ENCODE results near the gene SGPP1.
"Not testable (repeated sequence)": the region's sequence is repeated elsewhere in the genome, so short reads cannot be mapped to it uniquely, and the experiment has no call there.

The SGPP1 gene

GRCh38 chr14:63671987-63672386, 55.9 kb downstream of the SGPP1 start:
- no peak for TF ChIP-seq CTCF (IDR thresholded peaks at IDR 0.05; ENCODE audit: low read depth, low read length, missing control alignments)
- no peak overlapping the region for H3K4me3 ChIP-seq (ENCODE audit: low read depth, low read length)
- in situ Hi-C loops (cut with HindIII; ENCODE audit: low sequenced_read_pairs), result no loop called here
- no peak for DNase-seq (ENCODE audit: low read depth)

GRCh38 chr14:63670692-63671091, 57.2 kb downstream of the SGPP1 start:
- in situ Hi-C loops (cut with HindIII; ENCODE audit: low sequenced_read_pairs), result no loop called here
- no peak for TF ChIP-seq CTCF (IDR thresholded peaks at IDR 0.05; ENCODE audit: low read depth, low read length, missing control alignments)
- H3K4me3 ChIP-seq (ENCODE audit: low read depth, low read length), result no peak overlapping the region
- no peak for DNase-seq (ENCODE audit: low read depth)

- H3K4me3 ChIP-seq (ENCODE audit: low read depth, low read length), result no peak overlapping the region
- in situ Hi-C loops (cut with HindIII; ENCODE audit: low sequenced_read_pairs), result no loop called here
- no peak for TF ChIP-seq CTCF (IDR thresholded peaks at IDR 0.05; ENCODE audit: low read depth, low read length, missing control alignments)
- DNase-seq (ENCODE audit: low read depth), result no peak
These were observed 61.5 kb downstream of the SGPP1 start for GRCh38 chr14:63666335-63666734.

GRCh38 chr14:63663428-63664341, 64.2 kb downstream of the SGPP1 start:
- no peak for DNase-seq (ENCODE audit: low read depth)
- TF ChIP-seq CTCF (IDR thresholded peaks at IDR 0.05; ENCODE audit: low read depth, low read length, missing control alignments), result no peak
- in situ Hi-C loops (cut with HindIII; ENCODE audit: low sequenced_read_pairs), result no loop called here

GRCh38 chr14:63662776-63663175, 65.1 kb downstream of the SGPP1 start:
- H3K4me3 ChIP-seq (ENCODE audit: low read depth, low read length), result no peak overlapping the region
- no peak for DNase-seq (ENCODE audit: low read depth)
- in situ Hi-C loops (cut with HindIII; ENCODE audit: low sequenced_read_pairs), result no loop called here
- no peak for TF ChIP-seq CTCF (IDR thresholded peaks at IDR 0.05; ENCODE audit: low read depth, low read length, missing control alignments)

More at GRCh38 chr14:63663428-63664341, 64.2 kb downstream of the SGPP1 start:
- no peak overlapping the region for H3K4me3 ChIP-seq (ENCODE audit: low read depth, low read length)

- H3K4me3 ChIP-seq (ENCODE audit: low read depth, low read length); in situ Hi-C loops (cut with HindIII; ENCODE audit: low sequenced_read_pairs); DNase-seq (ENCODE audit: low read depth): not testable (repeated sequence)
These were observed 66.0 kb downstream of the SGPP1 start for GRCh38 chr14:63661881-63662280.

GRCh38 chr14:63659726-63660125, 68.1 kb downstream of the SGPP1 start:
- H3K4me3 ChIP-seq (ENCODE audit: low read depth, low read length), result no peak overlapping the region
- no peak for TF ChIP-seq CTCF (IDR thresholded peaks at IDR 0.05; ENCODE audit: low read depth, low read length, missing control alignments)
- DNase-seq (ENCODE audit: low read depth), result no peak
- in situ Hi-C loops (cut with HindIII; ENCODE audit: low sequenced_read_pairs), result no loop called here
